Measurements from ENCODE around the gene HUNK.

HUNK gene

DNA sequence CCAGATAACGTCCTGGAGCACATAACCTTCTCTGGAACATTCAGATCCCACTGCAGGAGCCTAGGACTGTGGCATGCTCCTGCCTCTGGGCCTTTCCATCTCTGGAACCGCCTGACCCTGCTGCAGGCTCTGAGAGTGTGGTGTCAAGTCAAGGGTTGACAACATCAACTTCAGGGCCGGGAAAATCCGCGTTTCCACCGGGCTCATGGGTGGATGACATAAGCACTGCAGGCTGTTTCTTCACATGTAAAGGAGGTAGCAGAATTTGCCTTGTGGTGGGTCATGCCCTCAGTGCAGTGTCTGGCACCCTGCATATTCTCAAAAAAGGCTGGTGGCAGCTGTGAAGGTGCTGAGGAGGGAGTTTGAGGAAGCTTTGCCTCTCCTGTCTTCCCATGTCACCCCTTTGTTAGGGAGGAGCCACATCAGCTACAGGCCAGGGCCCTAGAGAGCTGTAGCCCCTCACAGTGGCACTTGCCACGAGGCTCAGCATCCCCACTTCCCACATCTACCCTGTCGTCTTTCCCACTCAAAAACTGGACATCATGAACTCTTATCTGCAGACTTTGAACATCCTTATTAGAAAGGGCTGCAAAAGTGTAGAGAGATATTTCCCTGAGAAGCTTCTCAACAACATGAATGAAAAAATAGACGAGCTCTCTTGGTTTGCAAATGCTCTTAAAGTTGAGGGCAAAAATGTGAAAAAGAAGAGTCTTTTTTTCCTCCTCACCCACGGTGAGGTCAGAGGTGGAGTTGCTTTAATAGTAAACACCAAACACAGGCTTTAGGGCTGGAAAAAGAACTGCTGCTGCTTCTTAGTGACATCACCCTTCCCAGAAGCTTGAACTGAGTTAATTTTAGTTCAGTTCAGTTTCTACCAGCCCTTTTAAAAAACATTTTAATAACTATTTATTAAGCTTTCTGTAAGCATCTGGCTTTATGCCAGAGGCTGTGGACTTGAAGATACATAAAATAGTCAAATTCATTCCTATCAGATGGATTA is 121.3 kb downstream of the HUNK start:
- no peaks in the 10 kb centered on the region for H3K4me1 Mint-ChIP-seq (ENCODE audit: low read depth)
- H3K27me3 Mint-ChIP-seq, result no peaks in the 10 kb centered on the region
- no peak overlapping the region for H3K4me3 Mint-ChIP-seq
- H3K27ac Mint-ChIP-seq, result no peak overlapping the region
- no peaks in the 10 kb centered on the region for H3K9me3 Mint-ChIP-seq
- no peaks in the 10 kb centered on the region for H3K36me3 Mint-ChIP-seq (ENCODE audit: low read depth)

DNA sequence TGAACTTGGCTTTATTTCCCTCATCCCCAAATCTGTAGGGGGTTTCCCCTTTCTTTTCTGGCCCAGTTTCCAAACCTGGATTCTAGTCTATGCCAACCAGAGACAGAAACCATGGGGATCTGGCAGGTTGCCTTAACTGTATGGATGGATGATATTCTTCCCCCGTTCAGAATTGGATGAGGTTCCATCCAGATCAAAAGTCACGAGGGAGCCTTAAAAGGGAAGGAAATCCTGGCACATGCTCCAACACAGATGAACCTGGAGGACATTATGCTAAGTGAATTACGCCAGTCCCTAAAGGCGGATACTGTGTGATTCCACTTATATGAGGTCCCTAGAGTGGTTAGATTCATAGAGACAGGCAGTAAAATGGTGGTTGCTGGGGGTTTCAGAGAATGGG is 124.4 kb downstream of the HUNK start:
- Mint-ChIP-seq H3K36me3 (ENCODE audit: low read depth) (no peaks in the 10 kb centered on the region), H3K9me3 (no peaks in the 10 kb centered on the region), H3K27ac (no peak overlapping the region), H3K27me3 (no peaks in the 10 kb centered on the region), H3K4me3 (no peak overlapping the region), H3K4me1 (ENCODE audit: low read depth) (no peaks in the 10 kb centered on the region)

DNA sequence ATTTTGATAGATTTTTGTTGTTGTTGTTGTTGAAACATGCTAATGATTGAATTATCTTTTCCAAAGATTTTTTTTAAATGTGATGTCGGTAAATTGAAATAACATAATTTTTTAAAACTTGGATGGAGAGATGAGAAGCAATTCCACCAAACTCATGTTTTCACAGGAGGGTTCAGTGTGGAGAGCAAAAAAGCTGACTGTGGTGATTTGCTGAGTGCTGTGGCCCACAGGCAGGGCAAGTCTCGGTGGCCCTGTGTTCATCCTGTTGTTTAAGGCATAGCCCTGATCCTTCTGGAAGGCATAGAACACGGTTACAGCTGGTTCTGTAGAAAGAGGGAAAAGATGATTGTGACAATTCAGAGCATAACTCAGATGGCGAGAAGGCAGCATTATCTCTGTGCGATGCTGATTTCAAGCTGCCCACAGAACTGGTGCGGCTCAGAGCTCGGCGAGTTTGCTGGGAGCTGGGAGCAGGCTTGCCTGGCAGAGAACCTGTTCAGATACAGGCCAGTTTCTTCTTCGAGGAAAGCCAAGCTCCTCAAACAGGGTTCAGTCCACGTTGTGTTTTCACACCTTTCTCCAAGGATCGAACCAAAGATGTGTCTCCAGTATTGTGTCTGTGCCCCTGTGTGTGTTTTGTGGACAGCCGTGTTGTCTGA is 127.1 kb downstream of the HUNK start:
- no peaks in the 10 kb centered on the region for H3K27me3 Mint-ChIP-seq
- no peaks in the 10 kb centered on the region for H3K4me1 Mint-ChIP-seq (ENCODE audit: low read depth)
- H3K4me3 Mint-ChIP-seq, result no peak overlapping the region
- H3K36me3 Mint-ChIP-seq (ENCODE audit: low read depth), result no peaks in the 10 kb centered on the region
- H3K9me3 Mint-ChIP-seq, result no peaks in the 10 kb centered on the region
- no peak overlapping the region for H3K27ac Mint-ChIP-seq

DNA sequence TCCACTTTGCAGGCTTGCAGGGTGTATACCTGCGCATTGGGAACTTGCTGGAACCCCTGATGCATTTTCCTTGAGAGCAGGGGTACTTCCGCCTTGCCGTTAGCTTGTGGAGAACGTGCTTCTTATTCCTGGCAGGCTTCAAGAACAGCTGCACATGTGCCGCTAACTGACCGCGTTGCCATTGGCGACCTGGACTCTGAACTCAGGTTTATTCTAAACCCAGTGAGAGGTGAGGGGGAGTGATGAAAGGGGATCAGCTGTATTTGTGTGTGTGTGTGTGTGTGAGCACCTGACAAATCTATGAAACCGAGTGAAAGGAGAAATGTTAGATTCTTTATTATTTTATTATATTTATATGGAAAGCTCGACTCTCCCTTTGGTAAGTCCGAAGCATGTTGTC is 128.6 kb downstream of the HUNK start:
- no peak overlapping the region for H3K4me3 Mint-ChIP-seq
- H3K27me3 Mint-ChIP-seq, result no peaks in the 10 kb centered on the region
- no peaks in the 10 kb centered on the region for H3K36me3 Mint-ChIP-seq (ENCODE audit: low read depth)
- no peaks in the 10 kb centered on the region for H3K9me3 Mint-ChIP-seq
- H3K4me1 Mint-ChIP-seq (ENCODE audit: low read depth), result no peaks in the 10 kb centered on the region
- no peak overlapping the region for H3K27ac Mint-ChIP-seq

- Mint-ChIP-seq H3K36me3 (ENCODE audit: low read depth) (no peaks in the 10 kb centered on the region), H3K27ac (no peak overlapping the region), H3K9me3 (peaks cover 1% of the 10 kb centered on the region), H3K4me1 (ENCODE audit: low read depth) (no peaks in the 10 kb centered on the region), H3K27me3 (peaks cover 1% of the 10 kb centered on the region), H3K4me3 (no peak overlapping the region)
These were observed 130.6 kb downstream of the HUNK start for GRCh38 chr21:32003411-32003810.

- no peaks in the 10 kb centered on the region for H3K36me3 Mint-ChIP-seq (ENCODE audit: low read depth)
- no peak overlapping the region for H3K27ac Mint-ChIP-seq
- H3K27me3 Mint-ChIP-seq, result peaks cover 6% of the 10 kb centered on the region
- no peaks in the 10 kb centered on the region for H3K4me1 Mint-ChIP-seq (ENCODE audit: low read depth)
- H3K4me3 Mint-ChIP-seq, result no peak overlapping the region
- H3K9me3 Mint-ChIP-seq, result peaks cover 5% of the 10 kb centered on the region
These were observed 131.5 kb downstream of the HUNK start for GRCh38 chr21:32004291-32004690.

GRCh38 chr21:32007456-32007855 is 134.6 kb downstream of the HUNK start:
- H3K27ac Mint-ChIP-seq, result no peak overlapping the region
- peaks cover 6% of the 10 kb centered on the region for H3K27me3 Mint-ChIP-seq
- H3K9me3 Mint-ChIP-seq, result peaks cover 5% of the 10 kb centered on the region
- no peak overlapping the region for H3K4me3 Mint-ChIP-seq
- no peaks in the 10 kb centered on the region for H3K4me1 Mint-ChIP-seq (ENCODE audit: low read depth)
- H3K36me3 Mint-ChIP-seq (ENCODE audit: low read depth), result no peaks in the 10 kb centered on the region

- Mint-ChIP-seq H3K9me3 (peaks cover 5% of the 10 kb centered on the region), H3K27me3 (peaks cover 6% of the 10 kb centered on the region), H3K4me1 (ENCODE audit: low read depth) (no peaks in the 10 kb centered on the region), H3K36me3 (ENCODE audit: low read depth) (no peaks in the 10 kb centered on the region), H3K27ac (no peak overlapping the region), H3K4me3 (no peak overlapping the region)
These were observed 135.9 kb downstream of the HUNK start for GRCh38 chr21:32008714-32009113.

- Mint-ChIP-seq H3K27ac (no peak overlapping the region), H3K4me3 (no peak overlapping the region), H3K4me1 (ENCODE audit: low read depth) (no peaks in the 10 kb centered on the region)
These were observed 136.4 kb downstream of the HUNK start for GRCh38 chr21:32009263-32009662.

DNA sequence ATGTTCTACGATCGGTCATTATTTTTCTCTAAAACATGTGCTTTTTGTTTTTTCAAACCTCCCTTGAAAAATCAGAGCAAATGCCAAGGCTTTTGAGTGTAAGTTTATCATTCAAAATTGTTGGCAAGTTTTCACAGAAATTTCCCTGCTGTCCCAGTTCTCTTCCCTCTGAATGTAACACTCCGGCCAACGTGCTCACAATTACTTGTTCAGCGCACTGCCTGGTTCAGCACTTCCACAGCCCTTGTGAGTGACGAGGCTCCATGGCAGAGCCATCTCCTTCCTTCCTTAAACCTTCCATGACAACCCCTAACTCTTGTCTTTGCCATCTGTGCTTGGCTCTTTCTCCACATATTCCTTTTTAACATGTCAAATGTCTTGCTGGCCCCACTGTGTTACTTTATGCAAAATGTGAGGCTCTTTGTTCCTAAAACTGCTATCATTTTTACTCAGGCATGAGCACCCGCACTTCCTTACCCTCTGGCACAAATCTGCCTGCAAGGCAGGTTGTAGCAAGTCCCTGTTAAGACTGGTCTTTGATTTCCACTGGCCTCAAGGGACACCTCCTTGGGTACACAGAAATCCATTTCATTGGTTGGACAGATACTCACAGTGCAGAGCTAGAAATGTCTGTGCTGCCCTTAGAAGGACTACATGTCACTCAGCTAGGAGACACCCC is 142.8 kb downstream of the HUNK start:
- Mint-ChIP-seq H3K4me1 (ENCODE audit: low read depth) (no peaks in the 10 kb centered on the region), H3K9me3 (no peaks in the 10 kb centered on the region), H3K27me3 (no peaks in the 10 kb centered on the region), H3K36me3 (ENCODE audit: low read depth) (no peaks in the 10 kb centered on the region), H3K27ac (no peak overlapping the region), H3K4me3 (no peak overlapping the region)

More at GRCh38 chr21:32009263-32009662, 136.4 kb downstream of the HUNK start:
- H3K9me3 Mint-ChIP-seq, result peaks cover 5% of the 10 kb centered on the region
- H3K27me3 Mint-ChIP-seq, result peaks cover 6% of the 10 kb centered on the region
- no peaks in the 10 kb centered on the region for H3K36me3 Mint-ChIP-seq (ENCODE audit: low read depth)

GRCh38 chr21:32018381-32018780 is 145.6 kb downstream of the HUNK start:
- H3K9me3 Mint-ChIP-seq, result no peaks in the 10 kb centered on the region
- H3K27ac Mint-ChIP-seq, result no peak overlapping the region
- H3K36me3 Mint-ChIP-seq (ENCODE audit: low read depth), result no peaks in the 10 kb centered on the region
- no peaks in the 10 kb centered on the region for H3K4me1 Mint-ChIP-seq (ENCODE audit: low read depth)
- no peaks in the 10 kb centered on the region for H3K27me3 Mint-ChIP-seq
- no peak overlapping the region for H3K4me3 Mint-ChIP-seq

- Mint-ChIP-seq H3K9me3 (no peaks in the 10 kb centered on the region), H3K27me3 (peaks cover 3% of the 10 kb centered on the region), H3K4me1 (ENCODE audit: low read depth) (no peaks in the 10 kb centered on the region), H3K27ac (no peak overlapping the region), H3K4me3 (no peak overlapping the region), H3K36me3 (ENCODE audit: low read depth) (no peaks in the 10 kb centered on the region)
These were observed 147.7 kb downstream of the HUNK start for GRCh38 chr21:32020564-32020963.

GRCh38 chr21:32021319-32021994 is 148.6 kb downstream of the HUNK start:
- no peaks in the 10 kb centered on the region for H3K4me1 Mint-ChIP-seq (ENCODE audit: low read depth)
- peaks cover 4% of the 10 kb centered on the region for H3K27me3 Mint-ChIP-seq
- H3K27ac Mint-ChIP-seq, result no peak overlapping the region
- no peaks in the 10 kb centered on the region for H3K9me3 Mint-ChIP-seq
- H3K36me3 Mint-ChIP-seq (ENCODE audit: low read depth), result no peaks in the 10 kb centered on the region
- no peak overlapping the region for H3K4me3 Mint-ChIP-seq

GRCh38 chr21:32022146-32022545 is 149.3 kb downstream of the HUNK start:
- Mint-ChIP-seq H3K4me3 (no peak overlapping the region), H3K27ac (no peak overlapping the region), H3K27me3 (peaks cover 4% of the 10 kb centered on the region), H3K4me1 (ENCODE audit: low read depth) (no peaks in the 10 kb centered on the region), H3K9me3 (no peaks in the 10 kb centered on the region), H3K36me3 (ENCODE audit: low read depth) (no peaks in the 10 kb centered on the region)
